Vagina (tissue), 2 donors: Measurements from ENCODE around the gene SPATA6L.

Experiments used
- POLR2A ChIP-seq, 2 donors: fragments of 450-650 bp; IDR thresholded peaks; one replicate each; pipeline ENCODE4 v1.6.1; 2017; ENCODE audit warnings: antibody characterized with exemption in 2 of 2, mild to moderate bottlenecking in 2 of 2, moderate library complexity in 2 of 2
- TF ChIP-seq, protein P1 (sequence below), 3 experiments: fragments of 450-650 bp in 2 of 3; fragments of 200-600 bp in 1 of 3; sonication (generic) in 1 of 3; IDR thresholded peaks; one replicate each; pipeline ENCODE4 v1.5.1; 2017 to 2019; ENCODE audit warnings: antibody characterized with exemption in 3 of 3, mild to moderate bottlenecking in 2 of 3, moderate library complexity in 2 of 3

DNA sequence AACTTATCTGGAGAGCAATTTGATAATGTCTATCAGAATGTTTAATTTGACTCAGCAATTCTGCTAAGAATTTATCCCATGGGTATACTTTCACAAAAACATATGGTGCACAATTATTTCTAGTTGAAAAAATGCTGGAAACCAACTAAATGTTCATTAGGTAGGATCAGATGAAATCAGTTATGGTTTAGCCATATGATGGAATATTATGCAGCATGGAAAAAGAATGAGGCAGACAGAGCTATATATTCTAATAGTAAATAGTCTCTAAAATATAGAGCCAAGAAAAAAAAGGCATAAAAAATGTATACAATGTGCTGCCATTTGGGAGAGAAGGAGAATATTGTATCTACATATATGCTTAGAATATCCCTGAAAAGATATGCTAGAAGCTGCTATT, 3.6 kb upstream of the SPATA6L start:
- TF ChIP-seq, protein P1, sequence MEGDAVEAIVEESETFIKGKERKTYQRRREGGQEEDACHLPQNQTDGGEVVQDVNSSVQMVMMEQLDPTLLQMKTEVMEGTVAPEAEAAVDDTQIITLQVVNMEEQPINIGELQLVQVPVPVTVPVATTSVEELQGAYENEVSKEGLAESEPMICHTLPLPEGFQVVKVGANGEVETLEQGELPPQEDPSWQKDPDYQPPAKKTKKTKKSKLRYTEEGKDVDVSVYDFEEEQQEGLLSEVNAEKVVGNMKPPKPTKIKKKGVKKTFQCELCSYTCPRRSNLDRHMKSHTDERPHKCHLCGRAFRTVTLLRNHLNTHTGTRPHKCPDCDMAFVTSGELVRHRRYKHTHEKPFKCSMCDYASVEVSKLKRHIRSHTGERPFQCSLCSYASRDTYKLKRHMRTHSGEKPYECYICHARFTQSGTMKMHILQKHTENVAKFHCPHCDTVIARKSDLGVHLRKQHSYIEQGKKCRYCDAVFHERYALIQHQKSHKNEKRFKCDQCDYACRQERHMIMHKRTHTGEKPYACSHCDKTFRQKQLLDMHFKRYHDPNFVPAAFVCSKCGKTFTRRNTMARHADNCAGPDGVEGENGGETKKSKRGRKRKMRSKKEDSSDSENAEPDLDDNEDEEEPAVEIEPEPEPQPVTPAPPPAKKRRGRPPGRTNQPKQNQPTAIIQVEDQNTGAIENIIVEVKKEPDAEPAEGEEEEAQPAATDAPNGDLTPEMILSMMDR (IDR thresholded peaks at IDR 0.05) = no peak
- TF ChIP-seq POLR2A (IDR thresholded peaks at IDR 0.05) = no peak
